Measurements from ENCODE around the gene NPIPB5. TPM values are rescaled to one million over a fixed set of nuclear protein-coding genes. Genes with fewer than 3 reads are reported as not detected.

NPIPB5 gene
- total and polyA plus RNA-seq, 12 donors: 21.8 to 162 (median 60.9) TPM

Other genes with a start within 250 kb of the NPIPB5 start
- gene POLR3E, start 213.5 kb upstream of the NPIPB5 start, total RNA-seq: 10 to 100 TPM; 27.8 to 40.7 (median 31.7) TPM
- gene POLR3E, start 213.5 kb upstream of the NPIPB5 start, polyA plus RNA-seq: 10 to 100 TPM; 22.3 to 23.8 TPM
- 1 to 10 TPM; 4.2 to 8.1 (median 6.6) TPM for gene CDR2, start 136.3 kb upstream of the NPIPB5 start, total RNA-seq
- gene CDR2, start 136.3 kb upstream of the NPIPB5 start, polyA plus RNA-seq: 1 to 10 TPM; 7.6 to 8.4 TPM